ENCODE data around the gene CDH6. TPM values are rescaled to one million over a fixed set of nuclear protein-coding genes. Genes with fewer than 3 reads are reported as not detected.

CDH6 gene
- total RNA-seq, 1 donor from 2014 or later: 90.1 TPM

DNA sequence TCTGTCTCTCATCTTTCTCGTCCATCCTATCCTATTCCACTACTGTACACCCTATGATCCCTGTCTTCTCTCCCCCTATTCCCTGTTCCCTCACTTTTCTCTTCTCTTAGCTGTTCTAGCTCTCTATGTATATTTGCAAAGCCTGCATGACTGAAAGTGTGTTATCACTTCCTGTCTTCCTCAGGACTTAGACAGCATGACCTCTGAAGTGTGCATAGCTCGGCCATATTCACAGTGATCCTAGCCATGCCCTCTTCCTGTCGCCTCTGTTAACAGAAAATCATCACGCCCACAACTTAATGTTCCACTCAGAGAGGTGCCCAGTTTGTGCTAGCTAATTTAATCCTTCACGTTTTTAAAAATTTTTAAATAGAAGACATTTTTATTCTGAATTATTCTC lies 35.8 kb upstream of the CDH6 start:
- no peaks in the 10 kb centered on the region for H3K27me3 Mint-ChIP-seq (ENCODE audit: low read depth, unreplicated experiment)
- H3K27ac Mint-ChIP-seq (ENCODE audit: unreplicated experiment): no peak overlapping the region
- FAIRE-seq (no peak), DNase-seq (ENCODE audit: low read depth) (no peak)
- Histone ChIP-seq H2AFZ (ENCODE audit: low read depth, low read length) (peak overlapping the region; percentile 15), H3K36me3 (ENCODE audit: insufficient read depth, low read length) (no peaks in the 10 kb centered on the region), H3K79me2 (ENCODE audit: insufficient read depth, low read length) (no peaks in the 10 kb centered on the region), H3K27ac (ENCODE audit: low read depth, low read length) (no peak overlapping the region), H3K4me3 (ENCODE audit: insufficient read depth, low read depth, low read length) (no peak overlapping the region), H3K9ac (ENCODE audit: low read length) (no peak overlapping the region), H3K4me2 (ENCODE audit: low read length) (no peak overlapping the region), H3K9me3 (ENCODE audit: insufficient read depth, low read depth, low read length) (no peaks in the 10 kb centered on the region), H4K20me1 (ENCODE audit: insufficient read depth, low read length) (no peaks in the 10 kb centered on the region), H3K4me1 (ENCODE audit: insufficient read depth, low read length) (no peaks in the 10 kb centered on the region), H3K27me3 (ENCODE audit: insufficient read depth, low read length) (no peaks in the 10 kb centered on the region)
- TF ChIP-seq, protein P1, sequence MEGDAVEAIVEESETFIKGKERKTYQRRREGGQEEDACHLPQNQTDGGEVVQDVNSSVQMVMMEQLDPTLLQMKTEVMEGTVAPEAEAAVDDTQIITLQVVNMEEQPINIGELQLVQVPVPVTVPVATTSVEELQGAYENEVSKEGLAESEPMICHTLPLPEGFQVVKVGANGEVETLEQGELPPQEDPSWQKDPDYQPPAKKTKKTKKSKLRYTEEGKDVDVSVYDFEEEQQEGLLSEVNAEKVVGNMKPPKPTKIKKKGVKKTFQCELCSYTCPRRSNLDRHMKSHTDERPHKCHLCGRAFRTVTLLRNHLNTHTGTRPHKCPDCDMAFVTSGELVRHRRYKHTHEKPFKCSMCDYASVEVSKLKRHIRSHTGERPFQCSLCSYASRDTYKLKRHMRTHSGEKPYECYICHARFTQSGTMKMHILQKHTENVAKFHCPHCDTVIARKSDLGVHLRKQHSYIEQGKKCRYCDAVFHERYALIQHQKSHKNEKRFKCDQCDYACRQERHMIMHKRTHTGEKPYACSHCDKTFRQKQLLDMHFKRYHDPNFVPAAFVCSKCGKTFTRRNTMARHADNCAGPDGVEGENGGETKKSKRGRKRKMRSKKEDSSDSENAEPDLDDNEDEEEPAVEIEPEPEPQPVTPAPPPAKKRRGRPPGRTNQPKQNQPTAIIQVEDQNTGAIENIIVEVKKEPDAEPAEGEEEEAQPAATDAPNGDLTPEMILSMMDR (IDR thresholded peaks at IDR 0.05; ENCODE audit: insufficient read depth, low read depth, low read length): no peak
- no peak for TF ChIP-seq EZH2 (IDR thresholded peaks at IDR 0.05; ENCODE audit: insufficient read depth, low read length)
- H3K9me3 Mint-ChIP-seq (ENCODE audit: unreplicated experiment): no peaks in the 10 kb centered on the region
- peaks cover 13% of the 10 kb centered on the region for H3K4me1 Mint-ChIP-seq (ENCODE audit: low read depth, unreplicated experiment)
- H3K4me3 Mint-ChIP-seq (ENCODE audit: unreplicated experiment): no peak overlapping the region
- H3K36me3 Mint-ChIP-seq (ENCODE audit: low read depth, unreplicated experiment): no peaks in the 10 kb centered on the region

GRCh38 chr5:31158686-31159085 lies 34.8 kb upstream of the CDH6 start:
- FAIRE-seq (no peak), DNase-seq (ENCODE audit: low read depth) (no peak)
- H3K27ac Mint-ChIP-seq (ENCODE audit: unreplicated experiment): no peak overlapping the region
- H3K4me1 Mint-ChIP-seq (ENCODE audit: low read depth, unreplicated experiment): peaks cover 13% of the 10 kb centered on the region
- TF ChIP-seq EZH2 (IDR thresholded peaks at IDR 0.05; ENCODE audit: insufficient read depth, low read length): no peak
- TF ChIP-seq, protein P1 (IDR thresholded peaks at IDR 0.05; ENCODE audit: insufficient read depth, low read depth, low read length): no peak
- H3K4me3 Mint-ChIP-seq (ENCODE audit: unreplicated experiment): no peak overlapping the region
- H3K27me3 Mint-ChIP-seq (ENCODE audit: low read depth, unreplicated experiment): no peaks in the 10 kb centered on the region
- H3K27me3 ChIP-seq (ENCODE audit: insufficient read depth, low read length): no peaks in the 10 kb centered on the region
- no peaks in the 10 kb centered on the region for H4K20me1 ChIP-seq (ENCODE audit: insufficient read depth, low read length)
- H3K4me3 ChIP-seq (ENCODE audit: insufficient read depth, low read depth, low read length): no peak overlapping the region
- H3K9ac ChIP-seq (ENCODE audit: low read length): no peak overlapping the region
- H3K36me3 Mint-ChIP-seq (ENCODE audit: low read depth, unreplicated experiment): no peaks in the 10 kb centered on the region
- H2AFZ ChIP-seq (ENCODE audit: low read depth, low read length): no peak overlapping the region
- H3K4me2 ChIP-seq (ENCODE audit: low read length): no peak overlapping the region
- H3K4me1 ChIP-seq (ENCODE audit: insufficient read depth, low read length): no peaks in the 10 kb centered on the region
- H3K27ac ChIP-seq (ENCODE audit: low read depth, low read length): no peak overlapping the region
- H3K9me3 Mint-ChIP-seq (ENCODE audit: unreplicated experiment): no peaks in the 10 kb centered on the region
- H3K36me3 ChIP-seq (ENCODE audit: insufficient read depth, low read length): no peaks in the 10 kb centered on the region
- no peaks in the 10 kb centered on the region for H3K9me3 ChIP-seq (ENCODE audit: insufficient read depth, low read depth, low read length)
- no peaks in the 10 kb centered on the region for H3K79me2 ChIP-seq (ENCODE audit: insufficient read depth, low read length)

DNA sequence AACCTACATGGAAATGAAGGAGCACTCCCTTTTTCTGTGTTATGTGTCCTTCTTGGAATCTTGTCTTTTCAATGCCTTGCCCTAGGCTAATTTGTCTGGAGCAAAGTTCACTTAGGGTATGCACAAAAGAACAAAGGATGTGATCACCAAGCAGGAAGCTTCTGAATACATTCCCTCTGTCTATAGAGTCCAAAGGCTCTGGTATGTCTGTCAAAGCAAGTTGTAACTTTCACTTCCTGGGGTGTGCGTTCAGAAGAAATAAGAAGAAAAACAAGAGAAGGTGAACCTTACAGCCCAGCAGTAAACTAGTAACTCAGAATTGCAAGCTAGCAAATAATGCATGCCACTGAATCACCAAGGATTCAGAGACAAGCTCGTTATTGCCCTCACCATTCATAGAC lies 31.7 kb upstream of the CDH6 start:
- no peaks in the 10 kb centered on the region for H3K27me3 ChIP-seq (ENCODE audit: insufficient read depth, low read length)
- peak overlapping the region; percentile 21 for H2AFZ ChIP-seq (ENCODE audit: low read depth, low read length)
- FAIRE-seq (no peak), DNase-seq (ENCODE audit: low read depth) (peak; percentile 42)
- H3K4me3 Mint-ChIP-seq (ENCODE audit: unreplicated experiment): no peak overlapping the region
- no peaks in the 10 kb centered on the region for H3K36me3 Mint-ChIP-seq (ENCODE audit: low read depth, unreplicated experiment)
- peaks cover 13% of the 10 kb centered on the region for H3K4me1 Mint-ChIP-seq (ENCODE audit: low read depth, unreplicated experiment)
- H3K27ac ChIP-seq (ENCODE audit: low read depth, low read length): no peak overlapping the region
- no peaks in the 10 kb centered on the region for H3K9me3 ChIP-seq (ENCODE audit: insufficient read depth, low read depth, low read length)
- H4K20me1 ChIP-seq (ENCODE audit: insufficient read depth, low read length): no peaks in the 10 kb centered on the region
- peak overlapping the region; percentile 12 for H3K4me3 ChIP-seq (ENCODE audit: insufficient read depth, low read depth, low read length)
- peak overlapping the region; percentile 54 for H3K27ac Mint-ChIP-seq (ENCODE audit: unreplicated experiment)
- no peaks in the 10 kb centered on the region for H3K36me3 ChIP-seq (ENCODE audit: insufficient read depth, low read length)
- TF ChIP-seq, protein P1 (IDR thresholded peaks at IDR 0.05; ENCODE audit: insufficient read depth, low read depth, low read length): no peak
- TF ChIP-seq EZH2 (IDR thresholded peaks at IDR 0.05; ENCODE audit: insufficient read depth, low read length): no peak
- peak overlapping the region; percentile 69 for H3K4me2 ChIP-seq (ENCODE audit: low read length)
- no peaks in the 10 kb centered on the region for H3K79me2 ChIP-seq (ENCODE audit: insufficient read depth, low read length)
- H3K27me3 Mint-ChIP-seq (ENCODE audit: low read depth, unreplicated experiment): no peaks in the 10 kb centered on the region
- H3K4me1 ChIP-seq (ENCODE audit: insufficient read depth, low read length): no peaks in the 10 kb centered on the region
- no peaks in the 10 kb centered on the region for H3K9me3 Mint-ChIP-seq (ENCODE audit: unreplicated experiment)
- H3K9ac ChIP-seq (ENCODE audit: low read length): no peak overlapping the region
